Liver (tissue), 3 donors: ENCODE measurements around the gene SLC39A3.

Experiments used
- EGR1 ChIP-seq, 2 donors: IDR thresholded peaks; 2 replicates each; pipeline ENCODE4 v1.6.1; 2016 to 2018; ENCODE audit warnings: antibody characterized with exemption in 2 of 2, low read depth in 2 of 2
- HNF4G ChIP-seq: IDR thresholded peaks from 2 replicates; pipeline ENCODE4 v1.6.1; 2016; ENCODE audit warnings: antibody characterized with exemption
- RAD21 ChIP-seq, 2 donors: IDR thresholded peaks; 2 replicates each; pipeline ENCODE4 v1.6.1; 2016; ENCODE audit warnings: antibody characterized with exemption in 2 of 2, mild to moderate bottlenecking in 2 of 2
- TF ChIP-seq, protein P1 (sequence below): fragments of 150-350 bp; IDR thresholded peaks from 2 replicates; pipeline ENCODE4 v1.5.1; 2017; ENCODE audit warnings: improper control_type of control experiment, low read depth, low read length; ENCODE audit not compliant: missing input control
- donor health status: healthy.
- donor health status: healthy.

DNA sequence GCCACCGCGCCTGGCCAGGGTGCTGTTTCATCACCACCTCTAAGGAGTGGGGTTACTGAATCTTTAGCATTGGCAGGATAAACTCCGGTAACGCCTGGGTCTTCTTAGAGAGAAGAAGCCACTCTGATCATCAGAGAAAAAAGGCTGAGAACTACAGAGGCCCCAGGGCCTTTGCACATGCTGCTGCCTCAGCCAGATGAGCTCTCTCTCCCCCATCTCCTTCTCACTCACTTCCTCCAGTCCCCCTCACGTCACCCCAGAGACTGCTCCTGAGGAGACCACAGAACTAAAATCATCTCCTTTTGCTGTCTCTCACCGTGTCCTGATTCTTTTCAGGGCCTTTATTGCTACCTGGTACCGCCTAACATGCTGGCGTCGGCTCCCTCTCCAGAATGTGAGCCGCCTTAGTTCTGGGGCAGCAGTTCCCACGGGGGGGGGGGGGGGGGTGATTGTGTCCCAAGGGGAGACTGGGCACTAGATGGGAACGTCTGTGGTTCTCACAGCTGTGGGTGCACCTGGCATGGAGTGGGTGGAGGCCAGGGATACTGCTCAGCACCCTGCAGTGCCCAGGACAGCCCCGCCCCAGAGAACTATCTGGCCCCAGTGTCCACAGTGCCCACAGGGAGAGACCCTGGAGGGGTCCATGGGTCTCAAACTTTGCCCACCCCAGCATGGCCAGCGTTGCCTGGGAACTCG, 13.5 kb downstream of the SLC39A3 start:
- TF ChIP-seq RAD21 (IDR thresholded peaks at IDR 0.05) = no peak
- TF ChIP-seq, protein P1, sequence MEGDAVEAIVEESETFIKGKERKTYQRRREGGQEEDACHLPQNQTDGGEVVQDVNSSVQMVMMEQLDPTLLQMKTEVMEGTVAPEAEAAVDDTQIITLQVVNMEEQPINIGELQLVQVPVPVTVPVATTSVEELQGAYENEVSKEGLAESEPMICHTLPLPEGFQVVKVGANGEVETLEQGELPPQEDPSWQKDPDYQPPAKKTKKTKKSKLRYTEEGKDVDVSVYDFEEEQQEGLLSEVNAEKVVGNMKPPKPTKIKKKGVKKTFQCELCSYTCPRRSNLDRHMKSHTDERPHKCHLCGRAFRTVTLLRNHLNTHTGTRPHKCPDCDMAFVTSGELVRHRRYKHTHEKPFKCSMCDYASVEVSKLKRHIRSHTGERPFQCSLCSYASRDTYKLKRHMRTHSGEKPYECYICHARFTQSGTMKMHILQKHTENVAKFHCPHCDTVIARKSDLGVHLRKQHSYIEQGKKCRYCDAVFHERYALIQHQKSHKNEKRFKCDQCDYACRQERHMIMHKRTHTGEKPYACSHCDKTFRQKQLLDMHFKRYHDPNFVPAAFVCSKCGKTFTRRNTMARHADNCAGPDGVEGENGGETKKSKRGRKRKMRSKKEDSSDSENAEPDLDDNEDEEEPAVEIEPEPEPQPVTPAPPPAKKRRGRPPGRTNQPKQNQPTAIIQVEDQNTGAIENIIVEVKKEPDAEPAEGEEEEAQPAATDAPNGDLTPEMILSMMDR = no peak
- TF ChIP-seq EGR1 (IDR thresholded peaks at IDR 0.05; ENCODE audit: low read depth in 2 of 2) = no peak
- no peak for TF ChIP-seq HNF4G
